Panc1 (cell line): Measurements from ENCODE around the gene FBXO17. TPM values are rescaled to one million over a fixed set of nuclear protein-coding genes. Genes with fewer than 3 reads are reported as not detected.

Source experiments
- ATAC-seq: fragments of 200-7000 bp; cut with Tn5 transposase; 2 replicates; pipeline ENCODE4 v1.9.1; 2020; ENCODE audit warnings: mild to moderate bottlenecking, moderate library complexity
- BruUV-seq: library from RNA; stranded (reverse); fragments of 400-500 nt; replicated peaks from 2 replicates; lab custom pipeline; 2021; lab: Mats Ljungman, UMichigan
- CTCF ChIA-PET: fragments of 300-600 bp; sonication (Branson Sonifier 250); formaldehyde crosslinking; loops from one replicate; lab custom pipeline; 2022; ENCODE audit warnings: antibody characterized with exemption; lab: Charles Lee
- POLR2A ChIA-PET: fragments of 300-600 bp; sonication (Branson Sonifier 250); formaldehyde crosslinking; loops from one replicate; lab custom pipeline; 2022; ENCODE audit warnings: antibody characterized with exemption; lab: Charles Lee
- DNase-seq: peaks from one replicate; pipeline ENCODE4 v3.0.0-alpha.2; 2010; ENCODE audit warnings: low read depth, low spot score
- H3K27ac ChIP-seq: 2 replicates; pipeline ENCODE4 v1.5.1; 2011; ENCODE audit warnings: mild to moderate bottlenecking, low read length, inconsistent platforms
- H3K27me3 ChIP-seq: fragments of 200-500 bp; sonication (Bioruptor generic); 2 replicates; pipeline ENCODE4 v1.6.0; 2014; ENCODE audit warnings: low read length, inconsistent platforms; ENCODE audit not compliant: control insufficient read depth, insufficient read depth
- H3K36me3 ChIP-seq: fragments of 200-500 bp; sonication (Bioruptor generic); 2 replicates; pipeline ENCODE4 v1.5.1; 2014; ENCODE audit warnings: inconsistent platforms, mild to moderate bottlenecking, low read length, moderate library complexity; ENCODE audit not compliant: control insufficient read depth, insufficient read depth
- H3K4me1 ChIP-seq: 2 replicates; pipeline ENCODE4 v1.5.1; 2011; ENCODE audit warnings: inconsistent platforms, mild to moderate bottlenecking, low read length, moderate library complexity; ENCODE audit not compliant: control insufficient read depth, insufficient read depth
- H3K4me3 ChIP-seq, 2 experiments: 2 replicates each; pipeline ENCODE4 v1.5.1; 2011 to 2012; ENCODE audit warnings: low read depth in 2 of 2, low read length in 2 of 2, mild to moderate bottlenecking in 2 of 2, inconsistent platforms in 1 of 2, moderate library complexity in 1 of 2
- H3K9me3 ChIP-seq: fragments of 200-500 bp; sonication (Bioruptor generic); 2 replicates; pipeline ENCODE4 v1.5.1; 2014; ENCODE audit warnings: low read depth, mild to moderate bottlenecking, inconsistent platforms, low read length, moderate library complexity; ENCODE audit not compliant: control insufficient read depth, insufficient read depth
- CTCF ChIP-seq: fragments of 450-650 bp; IDR thresholded peaks from 2 replicates; pipeline ENCODE4 v1.5.1; 2017; ENCODE audit warnings: mild to moderate bottlenecking
- POLR2AphosphoS5 ChIP-seq: IDR thresholded peaks from 2 replicates; pipeline ENCODE4 v1.6.1; 2012; ENCODE audit warnings: mild to moderate bottlenecking, low read depth, low read length, moderate library complexity
- REST ChIP-seq, 2 experiments: IDR thresholded peaks; 2 replicates each; pipeline ENCODE4 v1.6.1; 2011 to 2012; ENCODE audit warnings: low read depth in 2 of 2, control low read depth in 1 of 2, low read length in 1 of 2, mild to moderate bottlenecking in 1 of 2, moderate library complexity in 1 of 2; ENCODE audit not compliant: insufficient read depth in 1 of 2
- SIN3A ChIP-seq: IDR thresholded peaks from 2 replicates; pipeline ENCODE4 v1.6.1; 2012; ENCODE audit warnings: low read depth, mild to moderate bottlenecking, low read length, moderate library complexity, borderline replicate concordance; ENCODE audit not compliant: insufficient read depth
- TCF7L2 ChIP-seq: IDR thresholded peaks from 2 replicates; pipeline ENCODE4 v1.6.1; 2011; ENCODE audit warnings: mild to moderate bottlenecking, low read depth, low read length, inconsistent platforms
- in situ Hi-C: cut with HindIII; loops from 2 replicates; pipeline ENCODE4 v1.10.0; 2016; ENCODE audit warnings: low sequenced_read_pairs, low pct_unique_long_range_greater_than_20kb
- intact Hi-C: fragments of 100-400 bp; cut with micrococcal nuclease; formaldehyde crosslinking; loops from one replicate; pipeline ENCODE4 v1.10.0; 2022; ENCODE audit not compliant: unreplicated experiment
- total RNA-seq: library from RNA; stranded (reverse); gene quantifications from one replicate; pipeline ENCODE4 v1.2.1, GENCODE V29; 2021; ENCODE audit not compliant: unreplicated experiment

The FBXO17 gene
- total RNA-seq, 1 experiment from 2014 or later: 411 TPM

- intact Hi-C loops (no loop called here), in situ Hi-C loops (no loop called here)
- TF ChIP-seq SIN3A (no peak), TCF7L2 (no peak), CTCF (no peak), REST (IDR thresholded peaks at IDR 0.05; ENCODE audit: insufficient read depth in 1 of 2, low read depth in 2 of 2, low read length in 1 of 2) (no peak), POLR2AphosphoS5 (no peak)
- no peaks in the 10 kb centered on the region for H3K9me3 ChIP-seq
- H3K27me3 ChIP-seq: no peaks in the 10 kb centered on the region
- H3K27ac ChIP-seq: no peak overlapping the region
- no peak for ATAC-seq
- CTCF ChIA-PET: interaction anchor here (0.7 kb wide), 2 partner anchors 221 to 339 kb away, joined by 3 to 4 read pairs; no protein-coding TSS in a partner anchor
- H3K36me3 ChIP-seq: no peaks in the 10 kb centered on the region; the same call in 1 of the 2 replicates
- no TSS peak for BruUV-seq
- DNase-seq: no peak
- POLR2A ChIA-PET: interaction anchor here (0.5 to 0.7 kb wide), 2 partner anchors 21 to 282 kb away, joined by 3 to 13 read pairs; no protein-coding TSS in a partner anchor
- H3K4me3 ChIP-seq: no peak overlapping the region
- H3K4me1 ChIP-seq: peaks cover 9% of the 10 kb centered on the region; the same call in 1 of the 2 replicates
These were observed 67.9 kb downstream of the FBXO17 start for GRCh38 chr19:38907670-38908069.

GRCh38 chr19:38907227-38907626, 68.3 kb downstream of the FBXO17 start:
- intact Hi-C loops (no loop called here), in situ Hi-C loops (no loop called here)
- BruUV-seq: no TSS peak
- no peak for DNase-seq
- ChIA-PET CTCF (interaction anchor here (0.6 kb wide), 1 partner anchor 46 kb away, joined by 3 read pairs; no protein-coding TSS in a partner anchor), POLR2A (no interaction called here)
- H3K9me3 ChIP-seq: no peaks in the 10 kb centered on the region
- H3K4me3 ChIP-seq: no peak overlapping the region
- no peaks in the 10 kb centered on the region for H3K27me3 ChIP-seq
- H3K4me1 ChIP-seq: peaks cover 9% of the 10 kb centered on the region; the same call in 1 of the 2 replicates
- H3K36me3 ChIP-seq: no peaks in the 10 kb centered on the region; the same call in 1 of the 2 replicates
- TF ChIP-seq TCF7L2 (no peak), POLR2AphosphoS5 (no peak), REST (IDR thresholded peaks at IDR 0.05; ENCODE audit: insufficient read depth in 1 of 2, low read depth in 2 of 2, low read length in 1 of 2) (no peak), CTCF (no peak), SIN3A (no peak)
- H3K27ac ChIP-seq: no peak overlapping the region
- ATAC-seq: no peak
